ENCODE data around the gene KAZN.

GRCh38 chr1:15023205-15023604 is 424.7 kb downstream of the KAZN start:
- TF ChIP-seq RAD21 (IDR thresholded peaks at IDR 0.05; ENCODE audit: low read depth) (no peak), YY1 (IDR thresholded peaks at IDR 0.05; ENCODE audit: low read depth) (no peak)
- TF ChIP-seq, protein P1, sequence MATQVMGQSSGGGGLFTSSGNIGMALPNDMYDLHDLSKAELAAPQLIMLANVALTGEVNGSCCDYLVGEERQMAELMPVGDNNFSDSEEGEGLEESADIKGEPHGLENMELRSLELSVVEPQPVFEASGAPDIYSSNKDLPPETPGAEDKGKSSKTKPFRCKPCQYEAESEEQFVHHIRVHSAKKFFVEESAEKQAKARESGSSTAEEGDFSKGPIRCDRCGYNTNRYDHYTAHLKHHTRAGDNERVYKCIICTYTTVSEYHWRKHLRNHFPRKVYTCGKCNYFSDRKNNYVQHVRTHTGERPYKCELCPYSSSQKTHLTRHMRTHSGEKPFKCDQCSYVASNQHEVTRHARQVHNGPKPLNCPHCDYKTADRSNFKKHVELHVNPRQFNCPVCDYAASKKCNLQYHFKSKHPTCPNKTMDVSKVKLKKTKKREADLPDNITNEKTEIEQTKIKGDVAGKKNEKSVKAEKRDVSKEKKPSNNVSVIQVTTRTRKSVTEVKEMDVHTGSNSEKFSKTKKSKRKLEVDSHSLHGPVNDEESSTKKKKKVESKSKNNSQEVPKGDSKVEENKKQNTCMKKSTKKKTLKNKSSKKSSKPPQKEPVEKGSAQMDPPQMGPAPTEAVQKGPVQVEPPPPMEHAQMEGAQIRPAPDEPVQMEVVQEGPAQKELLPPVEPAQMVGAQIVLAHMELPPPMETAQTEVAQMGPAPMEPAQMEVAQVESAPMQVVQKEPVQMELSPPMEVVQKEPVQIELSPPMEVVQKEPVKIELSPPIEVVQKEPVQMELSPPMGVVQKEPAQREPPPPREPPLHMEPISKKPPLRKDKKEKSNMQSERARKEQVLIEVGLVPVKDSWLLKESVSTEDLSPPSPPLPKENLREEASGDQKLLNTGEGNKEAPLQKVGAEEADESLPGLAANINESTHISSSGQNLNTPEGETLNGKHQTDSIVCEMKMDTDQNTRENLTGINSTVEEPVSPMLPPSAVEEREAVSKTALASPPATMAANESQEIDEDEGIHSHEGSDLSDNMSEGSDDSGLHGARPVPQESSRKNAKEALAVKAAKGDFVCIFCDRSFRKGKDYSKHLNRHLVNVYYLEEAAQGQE (IDR thresholded peaks at IDR 0.05; ENCODE audit: low read depth): no peak
- TF ChIP-seq, protein P2, sequence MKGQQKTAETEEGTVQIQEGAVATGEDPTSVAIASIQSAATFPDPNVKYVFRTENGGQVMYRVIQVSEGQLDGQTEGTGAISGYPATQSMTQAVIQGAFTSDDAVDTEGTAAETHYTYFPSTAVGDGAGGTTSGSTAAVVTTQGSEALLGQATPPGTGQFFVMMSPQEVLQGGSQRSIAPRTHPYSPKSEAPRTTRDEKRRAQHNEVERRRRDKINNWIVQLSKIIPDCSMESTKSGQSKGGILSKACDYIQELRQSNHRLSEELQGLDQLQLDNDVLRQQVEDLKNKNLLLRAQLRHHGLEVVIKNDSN (IDR thresholded peaks at IDR 0.05): peak; percentile 11; the same call in 1 of the 2 replicates
- TF ChIP-seq, protein P3, sequence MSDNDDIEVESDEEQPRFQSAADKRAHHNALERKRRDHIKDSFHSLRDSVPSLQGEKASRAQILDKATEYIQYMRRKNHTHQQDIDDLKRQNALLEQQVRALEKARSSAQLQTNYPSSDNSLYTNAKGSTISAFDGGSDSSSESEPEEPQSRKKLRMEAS (IDR thresholded peaks at IDR 0.05): 0 out of 2 replicates have a peak, but pooled peaks have one; percentile 18
